GM21360 (cell line): ENCODE measurements around the gene PGC.

Source experiments
- ATAC-seq: cut with Tn5 transposase; IDR thresholded peaks from one replicate; pipeline ENCODE4 v1.9.1; 2021; ENCODE audit warnings: mild to moderate bottlenecking, moderate library complexity; ENCODE audit not compliant: unreplicated experiment

Gene PGC

GRCh38 chr6:41732149-41732548 lies 15.0 kb downstream of the PGC start:
- no peak for ATAC-seq

GRCh38 chr6:41731561-41732086 lies 15.6 kb downstream of the PGC start:
- ATAC-seq: no peak

DNA sequence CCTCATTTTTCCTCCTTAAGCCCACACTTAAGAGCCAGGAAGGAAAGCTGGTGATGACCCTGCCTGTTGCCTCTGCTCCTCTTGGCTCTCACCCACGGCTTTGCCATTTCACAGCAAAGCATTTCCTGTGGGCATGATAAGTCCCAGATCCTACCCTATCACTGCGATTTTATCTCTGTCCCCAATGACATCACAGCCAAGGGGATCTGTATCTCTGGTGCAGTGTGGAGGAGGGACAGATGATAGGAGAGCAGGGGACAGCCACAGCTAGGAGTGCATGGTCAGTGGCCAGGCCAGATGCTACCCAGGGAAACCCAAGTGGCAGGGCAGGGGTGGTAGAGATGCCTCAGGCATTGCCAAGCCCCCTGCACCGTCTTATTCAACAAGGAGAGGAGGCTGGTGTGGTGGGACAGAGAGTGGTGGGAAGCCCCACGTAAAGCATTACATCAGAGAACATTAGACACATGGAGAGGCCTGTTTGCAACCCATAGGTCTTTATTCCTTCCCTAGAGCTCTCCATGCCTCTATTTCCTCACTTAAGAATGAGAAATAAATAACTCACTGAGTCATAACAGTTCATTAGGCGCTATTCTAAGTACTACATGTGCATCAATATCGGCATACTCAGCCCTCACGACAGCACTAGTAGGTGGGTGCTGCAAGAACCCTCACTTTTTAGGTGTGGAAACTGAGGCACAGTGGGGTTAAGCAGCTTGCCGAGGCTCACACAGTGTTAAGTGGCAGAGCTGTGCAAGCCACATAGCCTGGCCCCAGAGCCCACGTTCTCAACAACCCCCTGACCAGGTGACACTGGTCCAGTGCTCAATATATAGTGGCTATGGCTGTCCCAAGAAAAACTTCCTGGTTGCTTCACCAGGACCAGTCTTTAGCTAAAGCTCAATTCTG lies 16.4 kb downstream of the PGC start:
- no peak for ATAC-seq

GRCh38 chr6:41729624-41730023 lies 17.6 kb downstream of the PGC start:
- no peak for ATAC-seq

- no peak for ATAC-seq
Measured at GRCh38 chr6:41728954-41729353, 18.2 kb downstream of the PGC start.

GRCh38 chr6:41728073-41728936 lies 18.9 kb downstream of the PGC start:
- ATAC-seq: no peak

DNA sequence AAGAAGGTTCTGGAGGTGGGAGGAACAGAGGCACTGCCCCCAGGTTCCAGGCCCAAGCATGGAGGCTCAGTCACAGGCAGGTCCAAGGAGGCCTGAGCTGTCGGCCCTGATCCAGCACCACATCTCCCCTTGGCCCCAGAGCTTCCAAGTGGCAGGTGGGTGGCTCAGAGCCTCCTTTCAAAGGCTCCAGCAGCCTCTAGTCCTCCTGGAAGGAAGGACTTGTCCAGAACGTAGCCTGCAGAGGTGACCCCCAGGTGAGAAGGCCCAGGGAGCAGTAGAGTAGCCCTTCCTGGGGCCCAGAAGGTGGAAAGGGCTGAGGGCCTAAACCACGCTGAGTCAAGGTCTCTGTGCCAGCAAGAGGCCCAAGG lies 19.5 kb downstream of the PGC start:
- no peak for ATAC-seq

DNA sequence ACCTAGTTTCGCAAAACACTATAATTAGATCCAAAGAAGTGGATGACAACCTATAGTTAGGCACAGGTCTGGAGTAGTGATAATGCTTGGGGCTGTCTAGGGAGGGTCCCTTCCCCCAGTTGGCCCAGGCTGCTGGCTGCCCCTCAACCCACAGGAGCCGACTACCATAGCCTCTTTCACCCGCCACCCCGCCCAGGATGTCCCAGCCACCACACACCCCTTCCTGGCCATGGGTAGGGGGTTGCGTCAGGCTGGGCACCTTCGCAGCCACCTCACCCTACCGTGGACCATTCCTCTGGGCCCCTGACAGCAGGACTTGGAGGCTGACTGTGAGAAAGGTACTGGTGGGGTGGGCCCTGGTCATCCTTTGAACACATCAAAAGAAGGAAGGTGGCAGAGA lies 20.3 kb downstream of the PGC start:
- ATAC-seq: no peak

GRCh38 chr6:41724586-41725501 lies 22.4 kb downstream of the PGC start:
- ATAC-seq: no peak

DNA sequence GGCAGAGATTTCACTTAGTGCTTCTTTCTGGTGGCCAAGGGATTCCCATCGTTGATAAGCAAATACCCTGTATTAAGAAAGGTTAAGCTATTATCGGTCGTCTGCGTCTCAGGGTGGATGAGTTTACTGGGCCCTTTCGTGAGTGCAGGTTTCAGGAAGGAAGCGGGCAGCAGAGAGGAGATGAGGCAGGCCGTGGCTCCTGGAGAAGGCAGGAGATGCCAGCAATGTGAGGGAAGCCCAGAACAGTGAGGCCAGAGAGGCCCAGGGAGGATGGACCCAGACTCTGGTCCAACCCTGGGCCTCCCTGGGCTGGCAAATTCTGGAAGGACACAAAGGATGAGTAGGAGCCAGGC lies 23.0 kb downstream of the PGC start:
- no peak for ATAC-seq

DNA sequence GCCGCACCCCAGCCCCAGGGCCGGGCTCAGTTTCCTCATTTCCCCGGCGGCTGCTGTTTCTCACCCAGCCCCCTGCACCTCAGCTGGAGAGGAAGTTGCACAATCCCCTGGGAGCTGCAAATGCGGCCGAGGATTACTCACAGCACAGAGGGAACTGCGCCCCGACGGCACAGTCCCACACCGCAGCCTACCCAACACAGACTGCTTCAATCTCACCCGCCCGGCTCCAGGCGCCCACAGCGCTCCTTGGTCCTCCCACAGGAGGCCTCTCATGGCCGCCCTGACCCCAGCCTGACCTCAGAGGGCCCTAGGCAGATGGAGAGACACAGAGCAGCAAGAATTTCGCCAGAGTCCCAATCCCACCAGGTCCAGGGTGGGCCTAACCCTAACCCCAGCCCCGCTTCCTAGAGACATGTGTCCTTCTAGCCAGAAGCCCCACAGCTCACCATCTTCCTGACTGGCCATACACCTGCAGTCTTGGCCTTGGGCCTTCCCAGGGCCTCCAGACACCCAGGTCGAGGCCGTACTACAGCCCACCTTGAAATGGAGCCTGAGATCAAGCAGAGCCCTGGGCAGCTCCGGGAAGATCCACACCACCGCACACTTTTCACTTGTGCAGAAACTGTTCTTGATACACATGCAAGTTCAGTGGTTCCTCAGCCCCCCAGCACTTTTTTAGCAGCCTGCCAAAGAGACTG lies 23.5 kb downstream of the PGC start:
- peak; percentile 60 for ATAC-seq

DNA sequence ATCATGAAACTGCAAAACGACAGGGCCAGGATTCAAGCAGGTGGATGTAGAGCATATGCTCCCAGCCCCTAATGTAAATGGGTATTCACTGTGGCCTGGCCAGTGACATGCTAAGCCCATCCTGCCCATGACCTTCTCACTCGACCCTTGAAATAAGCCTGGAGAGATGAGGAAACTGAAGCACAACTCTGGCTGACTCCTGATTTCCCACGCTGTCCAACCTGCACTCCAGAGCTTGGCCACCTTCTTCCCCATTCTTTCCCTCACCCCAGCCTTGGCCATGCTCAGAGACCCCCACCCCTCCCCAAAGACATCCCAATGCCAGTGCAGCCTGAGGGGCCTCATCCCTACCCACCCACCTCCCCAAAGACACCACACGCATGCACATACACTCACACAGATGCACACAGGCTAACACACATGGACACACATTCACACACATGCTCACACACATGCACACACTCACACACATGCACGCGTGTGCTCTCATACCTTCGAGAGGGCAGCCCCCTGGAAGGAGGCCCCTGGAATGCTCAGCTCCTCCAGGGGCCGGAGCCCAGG lies 24.1 kb downstream of the PGC start:
- ATAC-seq: no peak

GRCh38 chr6:41721414-41721813 lies 25.8 kb downstream of the PGC start:
- ATAC-seq: no peak

GRCh38 chr6:41720783-41721182 lies 26.4 kb downstream of the PGC start:
- no peak for ATAC-seq

DNA sequence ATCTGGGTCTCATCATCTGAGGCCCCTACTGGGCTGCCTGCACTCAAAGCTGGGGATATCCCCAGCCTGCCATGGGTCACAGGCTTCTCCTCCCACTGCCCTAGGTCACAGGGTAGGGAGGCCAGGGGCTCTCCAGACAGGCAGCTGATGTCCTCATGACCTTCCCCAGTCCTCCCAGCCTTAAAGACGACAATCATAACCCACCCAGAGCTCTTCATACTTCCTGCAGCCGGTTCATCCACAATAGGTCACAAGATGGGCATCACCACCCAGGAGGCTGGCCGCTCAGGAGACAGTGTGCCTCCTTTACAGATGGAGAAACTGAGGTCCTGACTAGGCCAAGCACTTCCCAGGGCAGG lies 27.0 kb downstream of the PGC start:
- no peak for ATAC-seq

GRCh38 chr6:41719436-41720261 lies 27.5 kb downstream of the PGC start:
- no peak for ATAC-seq

- ATAC-seq: no peak
Measured at GRCh38 chr6:41718828-41719227, 28.4 kb downstream of the PGC start.

GRCh38 chr6:41717392-41717736 lies 29.8 kb downstream of the PGC start:
- no peak for ATAC-seq
